Measurements from ENCODE around the gene TECTA. TPM values are rescaled to one million over a fixed set of nuclear protein-coding genes. Genes with fewer than 3 reads are reported as not detected.
"Not testable (repeated sequence)": the region's sequence is repeated elsewhere in the genome, so short reads cannot be mapped to it uniquely, and the experiment has no call there.

The TECTA gene
- total RNA-seq, 1 donor from 2014 or later, result 0.87 TPM

GRCh38 chr11:121237686-121238658 is 136.9 kb downstream of the TECTA start:
- TF ChIP-seq CTCF (IDR thresholded peaks at IDR 0.05), result no peak
- Histone ChIP-seq H3K27ac (no peak overlapping the region), H3K36me3 (no peaks in the 10 kb centered on the region), H3K9me3 (no peaks in the 10 kb centered on the region), H3K4me1 (no peaks in the 10 kb centered on the region), H3K27me3 (no peaks in the 10 kb centered on the region), H3K4me3 (no peak overlapping the region)
- DNase-seq, result no peak
- no peak for ATAC-seq
- intact Hi-C loops (cut with DNase I), result no loop called here

- Histone ChIP-seq H3K4me1 (no peaks in the 10 kb centered on the region), H3K4me3 (no peak overlapping the region), H3K36me3 (no peaks in the 10 kb centered on the region), H3K27ac (no peak overlapping the region), H3K27me3 (no peaks in the 10 kb centered on the region), H3K9me3 (no peaks in the 10 kb centered on the region)
- ATAC-seq (no peak), DNase-seq (no peak)
- TF ChIP-seq CTCF (IDR thresholded peaks at IDR 0.05), result no peak
- intact Hi-C loops (cut with DNase I), result no loop called here
These were observed 137.9 kb downstream of the TECTA start for GRCh38 chr11:121238956-121239355.

GRCh38 chr11:121240001-121240400 is 139.0 kb downstream of the TECTA start:
- intact Hi-C loops (cut with DNase I); ATAC-seq; DNase-seq; H3K36me3 ChIP-seq; H3K4me1 ChIP-seq; H3K9me3 ChIP-seq; H3K4me3 ChIP-seq; H3K27me3 ChIP-seq; H3K27ac ChIP-seq: not testable (repeated sequence)

- Histone ChIP-seq H3K27me3 (no peaks in the 10 kb centered on the region), H3K36me3 (no peaks in the 10 kb centered on the region), H3K27ac (no peak overlapping the region), H3K9me3 (no peaks in the 10 kb centered on the region), H3K4me1 (no peaks in the 10 kb centered on the region), H3K4me3 (no peak overlapping the region)
- intact Hi-C loops (cut with DNase I), result no loop called here
- DNase-seq (no peak), ATAC-seq (peak; percentile 22)
- no peak for TF ChIP-seq CTCF (IDR thresholded peaks at IDR 0.05)
These were observed 139.7 kb downstream of the TECTA start for GRCh38 chr11:121240650-121241303.

Other genes starting within 250 kb of the TECTA start
- 41.1 TPM for gene TBCEL, start 77.1 kb upstream of the TECTA start, total RNA-seq
- gene SC5D, start 191.5 kb downstream of the TECTA start, total RNA-seq, result 64.8 TPM

Data from upper lobe of right lung (tissue), 1 donor.